HG03521 (cell line): ENCODE results near the gene PKIG.
A peak's percentile ranks its signal among the peaks of the same experiment; 100 is the strongest.
"Not testable (repeated sequence)": the region's sequence is repeated elsewhere in the genome, so short reads cannot be mapped to it uniquely, and the experiment has no call there.

ENCODE experiments used
- ATAC-seq: cut with Tn5 transposase; IDR thresholded peaks from one replicate; pipeline ENCODE4 v1.9.1; 2021; ENCODE audit warnings: mild to moderate bottlenecking, moderate library complexity; ENCODE audit not compliant: unreplicated experiment

Gene PKIG

GRCh38 chr20:44571362-44571988 is 10.9 kb upstream of the PKIG start:
- ATAC-seq = no peak

- ATAC-seq = no peak
Measured at GRCh38 chr20:44572551-44573500, 9.6 kb upstream of the PKIG start.

- no peak for ATAC-seq
Measured at GRCh38 chr20:44573501-44573869, 8.9 kb upstream of the PKIG start.

- no peak for ATAC-seq
Measured at GRCh38 chr20:44574372-44574771, 8.0 kb upstream of the PKIG start.

- ATAC-seq = no peak
Measured at GRCh38 chr20:44576297-44576696, 6.1 kb upstream of the PKIG start.

- no peak for ATAC-seq
Measured at GRCh38 chr20:44579313-44580081, 2.9 kb upstream of the PKIG start.

- ATAC-seq = no peak
Measured at GRCh38 chr20:44580581-44581268, 1.7 kb upstream of the PKIG start.

- no peak for ATAC-seq
Measured at GRCh38 chr20:44581515-44581914, 864 bp upstream of the PKIG start.

GRCh38 chr20:44583157-44583556 is 778 bp downstream of the PKIG start:
- ATAC-seq = no peak

- no peak for ATAC-seq
Measured at GRCh38 chr20:44584162-44584561, 1.8 kb downstream of the PKIG start.

GRCh38 chr20:44585057-44585963 is 2.9 kb downstream of the PKIG start:
- ATAC-seq = no peak

- peak; percentile 61 for ATAC-seq
Measured at GRCh38 chr20:44586289-44586911, 4.0 kb downstream of the PKIG start.

GRCh38 chr20:44587035-44587980 is 4.9 kb downstream of the PKIG start:
- ATAC-seq = no peak

- not testable (repeated sequence) for ATAC-seq
Measured at GRCh38 chr20:44588321-44588720, 5.9 kb downstream of the PKIG start.

- no peak for ATAC-seq
Measured at GRCh38 chr20:44589537-44589936, 7.2 kb downstream of the PKIG start.

- ATAC-seq = no peak
Measured at GRCh38 chr20:44590980-44591778, 8.8 kb downstream of the PKIG start.

- no peak for ATAC-seq
Measured at GRCh38 chr20:44592366-44592765, 10.0 kb downstream of the PKIG start.

- no peak for ATAC-seq
Measured at GRCh38 chr20:44593751-44594150, 11.4 kb downstream of the PKIG start.
